T-helper 2 cell treated with Interferon-gamma antibody and Interleukin-4, amounts not matched to agents 100 ng/mL and 5 ng/mL, for 36 hours (primary cell): ENCODE measurements around the gene ZZZ3. TPM values are rescaled to one million over a fixed set of nuclear protein-coding genes. Genes with fewer than 3 reads are reported as not detected.
"Not testable (repeated sequence)": the region's sequence is repeated elsewhere in the genome, so short reads cannot be mapped to it uniquely, and the experiment has no call there.

ENCODE experiments used
- intact Hi-C: fragments of 100-400 bp; cut with micrococcal nuclease; formaldehyde crosslinking; loops from one replicate; pipeline ENCODE4 v1.15.1; 2023
- total RNA-seq: library from RNA; stranded (reverse); gene quantifications from 2 replicates; pipeline ENCODE4 v1.2.3, GENCODE V29; 2022

The ZZZ3 gene
- 38.0 and 39.8 TPM in 2 replicates for total RNA-seq

DNA sequence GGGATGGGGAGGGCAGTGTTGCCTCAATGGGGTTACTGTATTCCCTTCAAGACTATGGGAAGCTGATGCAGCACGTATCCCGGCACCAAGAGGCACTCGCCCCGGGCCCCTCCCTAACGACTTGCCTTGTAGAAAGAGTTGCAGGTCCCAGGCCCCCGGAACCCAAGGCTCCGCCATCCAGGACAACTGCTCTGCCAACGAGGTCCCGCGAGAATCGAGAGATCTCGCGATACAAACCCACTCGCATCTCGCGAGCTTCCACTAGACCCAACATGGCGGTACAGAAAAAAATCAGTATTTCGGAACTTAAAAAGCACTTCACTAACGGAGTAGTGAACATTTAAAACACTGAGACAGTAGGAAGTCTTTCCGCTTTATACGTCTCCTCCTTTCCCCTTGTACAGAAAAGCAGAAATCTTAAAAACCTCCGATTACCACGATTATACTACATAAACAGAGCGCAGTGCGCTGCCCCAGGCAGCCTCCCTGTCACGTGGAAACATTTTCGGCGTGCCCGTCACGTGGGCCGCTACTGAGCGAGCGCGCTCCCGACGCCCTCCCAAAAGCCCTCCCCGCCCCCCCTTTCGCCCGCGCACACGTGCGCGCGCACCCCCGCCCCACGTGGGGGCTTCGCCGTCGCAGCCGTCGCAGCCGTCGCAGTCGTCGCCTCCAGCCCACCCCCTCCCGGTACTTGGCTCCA is at the start of gene ZZZ3:
Gene ZZZ3, minus strand, starts transcription at position 199 of the 700 bp plus-strand sequence. CDS start 49,304 bp downstream, outside the sequence.
- intact Hi-C loops = loop anchor here (1.0 to 5.0 kb wide), 9 partner anchors 77 to 1896 kb away; partner anchors contain the start of genes DNAJB4, FUBP1, MIGA1 and PIGK

GRCh38 chr1:77732090-77732489 is 49.6 kb upstream of the ZZZ3 start:
- intact Hi-C loops = no loop called here

- intact Hi-C loops = no loop called here
Observed at GRCh38 chr1:77725706-77726105, 43.2 kb upstream of the ZZZ3 start.

DNA sequence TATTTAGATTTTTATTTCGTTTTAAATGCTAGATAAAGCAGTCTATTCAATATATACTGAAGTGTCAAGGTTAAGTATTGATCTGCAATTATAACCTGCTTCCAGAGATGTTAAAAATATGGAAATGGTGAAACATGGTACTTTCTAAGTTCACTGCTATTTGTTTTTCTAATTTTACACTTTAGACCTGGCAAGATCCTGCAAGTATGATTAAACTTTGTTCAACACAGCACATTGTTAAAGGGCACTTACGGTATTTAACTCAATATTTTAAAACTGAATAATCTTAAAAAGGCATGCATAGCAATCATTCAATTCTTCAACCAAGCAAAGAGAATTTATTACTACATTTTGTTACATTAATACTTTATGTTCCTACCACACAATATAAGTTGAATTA is 35.7 kb upstream of the ZZZ3 start:
- intact Hi-C loops = no loop called here

DNA sequence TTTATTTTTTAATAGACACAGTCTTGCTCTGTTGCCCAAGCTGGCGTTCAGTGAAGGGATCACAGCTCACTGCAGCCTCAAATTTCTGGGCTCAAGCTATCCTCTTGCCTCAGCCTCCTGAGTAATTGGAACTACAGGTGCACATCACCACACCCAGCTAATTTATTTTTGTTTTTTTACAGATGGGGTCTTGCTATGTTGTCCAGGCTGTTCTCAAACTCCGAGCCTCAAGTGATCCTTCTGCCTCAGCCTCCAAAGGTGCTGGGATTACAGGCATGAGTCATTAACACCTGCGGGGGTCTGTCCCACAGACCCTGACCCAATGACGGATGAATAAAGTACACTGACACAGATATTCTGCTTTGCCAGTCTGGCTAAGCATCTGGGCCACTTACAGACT is 33.6 kb upstream of the ZZZ3 start:
- intact Hi-C loops = no loop called here

DNA sequence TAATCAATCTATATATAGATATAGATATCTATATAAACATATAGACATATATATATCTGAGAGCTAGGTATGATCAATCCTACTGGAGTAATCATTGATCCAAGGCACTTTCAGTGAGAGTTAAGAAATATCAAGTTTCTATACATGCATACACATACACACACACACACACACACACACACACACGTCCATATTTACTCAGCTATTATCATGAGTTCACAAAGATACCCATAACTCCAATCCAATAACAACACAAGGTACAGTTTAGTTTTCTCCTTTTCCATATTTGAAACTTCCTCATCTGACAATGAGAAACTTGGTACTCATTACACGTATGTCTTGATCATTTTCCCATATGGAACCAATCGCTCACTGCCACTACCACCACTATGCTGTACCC is 27.3 kb upstream of the ZZZ3 start:
- intact Hi-C loops = no loop called here

DNA sequence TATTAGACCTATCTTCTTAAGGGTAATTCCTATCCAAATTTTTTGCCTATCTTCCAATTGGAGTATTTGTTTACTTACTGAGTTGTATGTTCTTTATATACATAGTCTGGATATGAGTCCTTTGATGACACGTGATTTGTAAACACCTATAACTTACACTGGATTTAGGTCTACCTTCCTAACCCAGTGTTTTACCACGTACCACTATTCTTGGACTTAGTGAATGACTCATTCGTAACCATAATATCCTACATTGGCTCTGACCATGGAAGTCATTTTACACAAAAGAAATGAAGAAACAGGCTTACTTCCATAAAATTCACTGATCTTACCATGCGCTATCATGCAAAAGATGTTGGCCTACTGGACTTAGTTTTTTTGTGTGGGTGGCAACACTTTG is 23.9 kb upstream of the ZZZ3 start:
- intact Hi-C loops = no loop called here

DNA sequence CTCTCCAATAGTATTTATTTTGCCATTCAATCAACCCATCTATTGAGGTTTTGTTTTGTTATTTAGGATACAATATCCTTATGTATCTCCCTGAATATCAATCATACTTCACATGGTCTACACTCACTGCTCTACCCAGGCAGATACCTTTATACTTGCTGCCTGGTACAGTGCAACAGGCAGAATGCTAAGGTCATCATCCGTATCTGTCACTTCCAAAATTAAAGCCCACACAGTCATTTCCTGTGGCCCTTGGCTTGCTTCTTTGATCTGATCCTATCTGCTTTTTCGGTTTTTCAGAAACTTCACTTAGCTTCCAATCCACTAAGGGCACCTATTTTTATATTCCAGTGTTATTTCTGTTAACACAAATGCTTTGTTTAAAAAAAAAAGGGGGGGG is 22.3 kb upstream of the ZZZ3 start:
- intact Hi-C loops = no loop called here

DNA sequence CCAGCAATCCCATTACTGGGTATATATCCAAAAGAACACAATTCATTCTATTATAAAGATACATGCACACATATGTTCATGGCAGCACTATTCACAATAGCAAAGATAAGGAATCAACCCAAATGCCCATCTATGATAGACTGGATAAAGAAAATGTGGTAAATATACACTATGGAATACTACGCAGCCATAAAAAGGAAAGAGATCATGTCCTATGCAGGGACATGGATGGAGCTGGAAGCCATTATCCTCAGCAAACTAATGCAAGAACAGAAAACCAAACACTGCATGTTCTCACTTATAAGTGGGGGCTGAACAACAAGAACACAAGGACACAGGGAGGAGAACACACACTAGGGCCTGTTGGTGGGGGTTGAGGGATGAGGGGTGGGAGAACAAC is 17.2 kb upstream of the ZZZ3 start:
- intact Hi-C loops = not testable (repeated sequence)

GRCh38 chr1:77697441-77697840 is 15.0 kb upstream of the ZZZ3 start:
- intact Hi-C loops = no loop called here

DNA sequence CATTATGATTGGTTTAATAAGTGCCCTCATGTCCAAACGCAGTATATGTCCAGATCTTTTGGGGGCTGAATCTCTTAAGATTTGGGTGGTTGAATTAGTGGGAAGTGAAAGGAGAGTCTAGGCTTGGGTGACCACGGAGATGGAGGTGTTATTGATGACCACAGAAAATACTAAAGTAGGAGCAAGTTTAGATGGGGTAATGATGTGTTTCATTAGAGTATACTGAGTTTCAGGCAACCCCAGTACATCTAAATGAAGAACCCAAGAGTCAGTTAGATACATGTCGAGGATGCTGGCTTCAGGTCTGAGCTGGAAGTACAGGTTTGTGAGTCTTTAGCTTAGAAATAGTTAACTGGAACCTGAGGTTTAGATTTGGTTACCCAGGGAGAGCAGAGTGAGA is 6.5 kb upstream of the ZZZ3 start:
- intact Hi-C loops = no loop called here

GRCh38 chr1:77687519-77687906 is 5.1 kb upstream of the ZZZ3 start:
- intact Hi-C loops = no loop called here

GRCh38 chr1:77686796-77687518 is 4.5 kb upstream of the ZZZ3 start:
- intact Hi-C loops = no loop called here

DNA sequence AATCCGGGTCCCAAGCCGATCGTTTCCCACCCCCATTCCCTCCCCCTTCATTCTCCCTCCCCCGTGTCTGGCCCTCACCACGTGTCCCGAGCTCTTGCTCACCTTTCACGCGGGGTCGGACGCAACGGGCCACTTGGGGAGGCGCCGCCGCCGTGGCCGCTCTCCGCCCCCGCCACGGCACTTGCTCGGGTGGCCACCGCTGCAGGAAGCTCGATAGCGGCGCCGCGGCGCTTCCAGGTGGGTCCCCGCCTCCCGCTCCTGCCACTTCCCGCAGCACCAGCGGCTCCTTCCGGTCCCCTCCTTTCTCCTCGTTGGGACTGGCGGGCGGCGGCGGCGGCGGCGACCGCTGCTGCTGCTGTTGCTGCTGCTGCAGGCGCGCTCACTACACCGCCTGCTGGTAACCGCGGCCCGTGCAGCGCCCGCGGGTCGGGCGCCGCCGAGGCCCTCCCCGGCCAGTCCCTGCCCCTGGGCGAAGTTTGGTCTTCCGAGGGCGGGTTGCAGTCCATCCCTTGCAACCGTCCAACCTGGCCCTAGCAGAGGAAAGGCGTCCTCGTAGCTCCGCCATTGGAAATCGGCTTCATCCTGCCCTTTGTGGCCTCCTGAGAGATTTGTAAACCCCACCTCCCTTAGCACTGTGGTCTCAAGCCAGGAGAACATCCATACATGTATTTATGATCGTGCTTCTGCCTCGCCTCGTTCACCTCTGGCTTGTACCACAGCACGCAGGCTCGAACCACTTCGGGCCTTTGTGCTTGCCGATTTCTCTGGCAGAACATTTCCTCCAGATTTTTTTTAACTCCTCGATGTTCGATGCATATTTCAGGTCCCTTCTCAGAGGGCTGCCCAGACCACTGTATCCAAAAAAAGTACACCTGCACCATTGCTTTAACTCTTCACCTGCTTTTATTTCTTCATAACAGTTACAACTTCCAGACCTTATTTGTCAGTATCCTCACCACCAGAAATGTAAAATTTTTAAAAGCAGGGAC is 996 bp upstream of the ZZZ3 start:
- intact Hi-C loops = loop anchor here (1.0 to 5.0 kb wide), 6 partner anchors 76 to 1897 kb away; partner anchors contain the start of genes PIGK, RABGGTB and USP33

DNA sequence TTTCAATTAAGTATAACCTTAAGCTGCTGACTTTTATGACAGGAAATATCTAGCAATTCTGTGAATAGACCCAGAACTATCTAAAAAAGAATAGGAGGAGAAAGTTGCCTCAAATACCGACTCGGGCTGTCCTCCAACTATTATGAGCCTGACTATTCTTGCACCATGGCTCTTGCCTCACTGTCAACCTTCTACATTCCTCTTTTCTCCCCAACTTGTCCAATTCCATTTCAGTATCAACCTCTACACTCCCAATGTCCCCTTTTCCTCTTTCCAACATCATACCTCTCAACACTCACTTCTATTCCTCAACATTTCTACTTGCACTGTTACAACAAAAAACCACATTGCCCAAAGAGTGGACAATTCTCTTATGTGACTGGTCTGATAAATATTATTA is 2.3 kb downstream of the ZZZ3 start:
- intact Hi-C loops = loop anchor here (5.0 kb wide), 1 partner anchor 248 kb away; no protein-coding TSS in a partner anchor

- intact Hi-C loops = no loop called here
Observed at GRCh38 chr1:77678660-77679610, 3.5 kb downstream of the ZZZ3 start.

DNA sequence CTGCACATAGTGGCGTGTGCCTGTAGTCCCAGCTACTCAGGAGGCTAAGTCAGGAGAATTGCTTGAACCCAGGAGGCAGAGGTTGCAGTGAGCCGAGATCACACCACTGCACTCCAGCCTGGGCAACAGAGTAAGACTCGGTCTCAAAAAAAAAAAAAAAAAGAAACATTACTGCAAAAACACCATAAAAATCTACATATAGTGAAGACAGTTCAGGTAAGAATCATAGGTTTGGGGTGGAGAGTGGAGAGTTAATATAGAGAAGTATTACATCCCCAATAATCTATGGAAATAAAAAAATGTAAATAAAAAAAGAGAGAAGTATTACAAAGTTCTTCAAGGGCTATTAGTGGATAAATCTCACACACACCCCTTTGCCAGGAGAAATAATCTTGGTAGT is 7.7 kb downstream of the ZZZ3 start:
- intact Hi-C loops = not testable (repeated sequence)

GRCh38 chr1:77673716-77674355 is 8.6 kb downstream of the ZZZ3 start:
- intact Hi-C loops = no loop called here

DNA sequence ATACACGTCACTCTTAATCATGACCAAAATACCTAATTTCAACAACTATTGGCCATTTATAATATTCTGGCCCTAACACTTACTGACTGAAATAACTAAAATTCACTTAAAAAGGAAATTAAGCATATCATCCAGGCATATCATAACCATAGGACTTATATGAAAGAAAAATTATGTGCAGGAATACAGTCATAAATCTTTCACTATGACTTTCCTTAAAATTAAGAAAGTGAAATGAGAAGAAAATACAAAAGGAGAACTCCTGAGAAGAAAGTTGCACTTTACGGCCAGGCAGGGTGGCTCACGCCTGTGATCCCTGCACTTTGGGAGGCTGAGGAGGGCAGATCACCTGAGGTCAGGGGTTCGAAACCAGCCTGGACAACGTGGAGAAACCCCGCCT is 9.4 kb downstream of the ZZZ3 start:
- intact Hi-C loops = no loop called here

DNA sequence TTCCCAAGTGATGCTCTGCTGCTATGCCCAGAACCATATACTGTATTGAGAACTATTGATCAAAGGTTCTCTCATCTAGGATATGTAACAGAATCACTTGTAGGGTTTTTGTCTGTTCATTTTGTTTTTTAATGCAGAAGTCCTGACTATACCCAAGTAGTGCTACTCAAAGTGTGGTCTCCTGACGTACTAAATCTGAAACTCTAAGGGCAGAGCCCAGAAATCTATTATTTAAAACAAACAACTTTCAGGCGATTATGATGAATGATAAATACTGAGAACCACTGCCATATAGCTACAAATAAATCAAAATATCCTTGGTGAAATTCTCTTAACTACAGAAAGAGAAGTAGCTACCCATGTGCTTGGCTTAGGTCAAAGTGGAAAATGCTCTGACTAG is 10.1 kb downstream of the ZZZ3 start:
- intact Hi-C loops = no loop called here
